Pancreas (tissue), 10 donors: ENCODE data around the gene SHANK3. TPM values are rescaled to one million over a fixed set of nuclear protein-coding genes. Genes with fewer than 3 reads are reported as not detected.

Experiments
- ATAC-seq, 4 donors: fragments of 200-7000 bp; cut with Tn5 transposase; one replicate each; pipeline versions ENCODE4 v1.8.0 to v1.9.1; 2020; ENCODE audit warnings: mild to moderate bottlenecking in 4 of 4, moderate library complexity in 4 of 4
- DNase-seq, 6 donors: peaks; one replicate each; pipeline ENCODE4 v3.0.0-alpha.2; 2020
- FAIRE-seq: peaks from 2 replicates; lab custom pipeline; 2012; peaks lifted over from hg19 to GRCh38; lab: Jason Lieb, UNC
- H3K27ac ChIP-seq, 4 donors: fragments of 200-600 bp; sonication (generic); 1 replicate in 3 of 4; 2 replicates in 1 of 4; pipeline versions ENCODE4 v1.5.0 to v1.8.0; 2020
- H3K27me3 ChIP-seq, 4 donors: fragments of 200-600 bp; one replicate each; pipeline ENCODE4 v1.8.0; 2021
- H3K36me3 ChIP-seq, 3 donors: fragments of 200-600 bp; sonication (generic) in 1 of 3; one replicate each; pipeline versions ENCODE4 v1.5.0 to v1.8.0; 2020 to 2021
- H3K4me1 ChIP-seq, 3 donors: fragments of 200-600 bp; one replicate each; pipeline ENCODE4 v1.8.0; 2021
- H3K4me3 ChIP-seq, 4 donors: fragments of 200-600 bp; sonication (generic) in 2 of 4; one replicate each; pipeline versions ENCODE4 v1.5.0 to v1.8.0; 2020 to 2021
- H3K9me3 ChIP-seq, 4 donors: fragments of 200-600 bp; one replicate each; pipeline ENCODE4 v1.8.0; 2021
- CTCF ChIP-seq, 4 donors: fragments of 200-600 bp; sonication (generic) in 3 of 4; IDR thresholded peaks; one replicate each; pipeline versions ENCODE4 v1.5.0 to v1.8.0; 2021; ENCODE audit warnings: antibody characterized with exemption in 4 of 4
- WGBS, 2 donors: extraction: QIAGEN DNeasy Blood & Tissue Kit; methylation state at CpG; one replicate each; pipeline ENCODE4 v1.1.7; 2013; 5-methylcytosine and 5-hydroxymethylcytosine counted together
- intact Hi-C, 3 donors: fragments of 100-400 bp; cut with DNase I; formaldehyde crosslinking; loops; one replicate each; pipeline versions ENCODE4 v1.11.1 to v1.14.2; 2022
- polyA plus RNA-seq, 2 donors: library from polyadenylated mRNA; stranded (reverse); fragments of 200-250 nt; gene quantifications; one replicate each; pipeline ENCODE4 v1.2.3, GENCODE V29; 2013
- total RNA-seq, 6 donors: library from RNA; stranded (reverse); fragmentation: NEBNext Ultra II Directional in 4 of 6; extraction: Animal tissue kit (Norgen Biotek cat#: 25700) in 4 of 6; gene quantifications; one replicate each; pipeline versions ENCODE4 v1.2.1 to v1.2.4, GENCODE V29; 2021 to 2023
- donor health status: healthy with polysubstance abuse.
- donor health status: DM: no; HTN: no; CAD: no; lungs with moderate emphysema.
- donor health status: DM: no; HTN: no; CAD: no.
- donor health status: control.
- donor health status: control.
- donor health status: Bipolar disorder and iron deficiency.
- donor health status: DM: yes; HTN: yes; CAD: no.
- donor health status: DM: no; HTN: no; CAD: no.
- donor health status: DM: no; HTN: no; CAD: no.
- donor health status: DM: yes; HTN: yes; CAD: no.

The SHANK3 gene
- total and polyA plus RNA-seq, 8 donors: 2.7 to 18.9 (median 4.4) TPM

- TF ChIP-seq CTCF (IDR thresholded peaks at IDR 0.05): no peak
- H3K27me3 ChIP-seq: no peaks in the 10 kb centered on the region
- WGBS, 2 donors: 67 to 76% methylated on average over 6 of the region's 6 CpGs
- peaks cover 0 to 3% (median 0%) of the 10 kb centered on the region in 3 donors for H3K4me1 ChIP-seq
- DNase-seq (no peak), FAIRE-seq (no peak), ATAC-seq (no peak)
- no peaks in the 10 kb centered on the region for H3K9me3 ChIP-seq
- no peaks in the 10 kb centered on the region for H3K36me3 ChIP-seq
- no peak overlapping the region for H3K4me3 ChIP-seq
- no peak overlapping the region for H3K27ac ChIP-seq
- intact Hi-C loops: no loop called here
Measured at GRCh38 chr22:50693462-50693861, 20.8 kb downstream of the SHANK3 start.

- intact Hi-C loops: no loop called here
- no peak for DNase-seq
Measured at GRCh38 chr22:50694099-50694605, 21.5 kb downstream of the SHANK3 start.

GRCh38 chr22:50694766-50695420, 22.3 kb downstream of the SHANK3 start:
- Histone ChIP-seq H3K9me3 (no peaks in the 10 kb centered on the region), H3K4me1 (peaks cover 0 to 3% (median 0%) of the 10 kb centered on the region in 3 donors), H3K27ac (no peak overlapping the region), H3K27me3 (no peaks in the 10 kb centered on the region), H3K4me3 (no peak overlapping the region), H3K36me3 (no peaks in the 10 kb centered on the region)
- FAIRE-seq (no peak), DNase-seq (peak in 2 of 6 donors; percentile 51 to 52), ATAC-seq (no peak)
- intact Hi-C loops: no loop called here
- WGBS, 2 donors: 81 to 83% methylated on average over 18 of the region's 18 CpGs
- no peak for TF ChIP-seq CTCF (IDR thresholded peaks at IDR 0.05)

More at GRCh38 chr22:50694099-50694605, 21.5 kb downstream of the SHANK3 start:
- no peak for ATAC-seq
- 59% methylated on average over 3 of the region's 3 CpGs for WGBS, 2 donors
- H3K4me3 ChIP-seq: no peak overlapping the region
- no peak for FAIRE-seq
- no peak overlapping the region for H3K27ac ChIP-seq
- H3K9me3 ChIP-seq: no peaks in the 10 kb centered on the region
- no peak for TF ChIP-seq CTCF (IDR thresholded peaks at IDR 0.05)
- H3K36me3 ChIP-seq: no peaks in the 10 kb centered on the region
- no peaks in the 10 kb centered on the region for H3K27me3 ChIP-seq
- H3K4me1 ChIP-seq: peaks cover 0 to 3% (median 0%) of the 10 kb centered on the region in 3 donors

DNA sequence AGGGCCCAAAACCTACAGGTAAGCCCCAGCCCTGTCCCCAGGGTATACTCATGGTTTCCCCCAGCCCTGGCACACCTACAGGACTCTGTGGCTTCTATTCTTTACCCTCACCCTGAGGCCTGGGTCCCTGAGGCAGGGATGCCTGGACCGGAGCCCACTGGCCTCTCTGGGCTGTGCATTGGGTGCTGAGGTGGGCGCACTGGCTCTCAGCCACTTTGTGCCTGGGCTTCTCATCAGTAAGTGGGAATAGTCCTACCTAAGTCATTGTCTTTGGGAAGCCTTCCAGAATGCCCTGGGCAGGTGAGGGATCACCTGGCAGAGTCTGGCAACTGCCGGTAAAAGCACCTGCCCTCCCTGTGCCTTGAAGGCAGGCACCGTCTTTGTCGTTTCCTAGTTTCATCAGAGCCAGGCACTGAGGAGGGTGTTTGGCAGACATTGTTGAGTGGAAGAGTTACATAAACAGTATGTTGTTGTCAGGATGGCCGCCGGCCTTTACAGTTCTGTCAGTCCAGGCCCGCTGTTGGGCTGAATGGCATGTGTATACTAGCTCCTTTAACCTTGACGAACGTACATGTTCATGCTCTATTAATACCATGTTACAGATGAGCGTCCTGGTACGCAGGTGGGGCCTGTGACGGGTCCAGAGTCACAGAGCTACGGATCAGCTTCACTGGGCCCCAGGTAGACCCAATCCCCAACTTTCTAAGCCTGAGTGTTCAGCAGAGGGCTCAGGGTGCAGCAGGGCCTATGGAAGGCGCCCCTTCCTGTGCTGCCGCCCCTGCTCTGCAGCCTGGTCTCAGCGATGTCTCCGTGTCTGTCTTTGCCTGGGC, 23.0 kb downstream of the SHANK3 start:
- Histone ChIP-seq H3K9me3 (no peaks in the 10 kb centered on the region), H3K4me3 (no peak overlapping the region), H3K4me1 (peaks cover 0 to 3% (median 0%) of the 10 kb centered on the region in 3 donors), H3K27me3 (no peaks in the 10 kb centered on the region), H3K27ac (no peak overlapping the region), H3K36me3 (no peaks in the 10 kb centered on the region)
- DNase-seq: peak in 1 of 6 donors; percentile 43
- 82 to 86% methylated on average over 18 of the region's 18 CpGs for WGBS, 2 donors
- ATAC-seq: no peak
- intact Hi-C loops: no loop called here
- no peak for FAIRE-seq
- TF ChIP-seq CTCF (IDR thresholded peaks at IDR 0.05): no peak
